K562 (cell line): ENCODE data around the gene NPR1.

ENCODE experiments used
- ELF4 ChIP-seq: fragments of 450-650 bp; formaldehyde crosslinking; IDR thresholded peaks from 2 replicates; pipeline ENCODE4 v1.4.0; 2022; ENCODE audit warnings: missing genetic modification characterization
- FOXA1 ChIP-seq: fragments of 450-650 bp; IDR thresholded peaks from 2 replicates; pipeline ENCODE4 v1.6.1; 2016; ENCODE audit warnings: mild to moderate bottlenecking, borderline replicate concordance
- POLR2A ChIP-seq: fragments of 450-650 bp; conservative IDR thresholded peaks from 2 replicates; pipeline ENCODE4 v1.6.1; 2016
- POLR2AphosphoS5 ChIP-seq: IDR thresholded peaks from 2 replicates; pipeline ENCODE4 v1.6.1; 2011; ENCODE audit warnings: mild to moderate bottlenecking, low read depth, low read length, moderate library complexity; ENCODE audit not compliant: control insufficient read depth, insufficient read depth
- REST ChIP-seq, 2 experiments: fragments of 450-650 bp; formaldehyde crosslinking in 1 of 2; IDR thresholded peaks; 2 replicates each; pipeline versions ENCODE4 v1.4.0 to v1.6.1; 2014 to 2020; ENCODE audit warnings: mild to moderate bottlenecking in 2 of 2, borderline replicate concordance in 1 of 2, low read depth in 1 of 2
- TF ChIP-seq, protein P1 (sequence below): IDR thresholded peaks from 2 replicates; pipeline ENCODE4 v1.6.1; 2016; ENCODE audit warnings: missing genetic modification characterization, missing compliant biosample characterization

DNA sequence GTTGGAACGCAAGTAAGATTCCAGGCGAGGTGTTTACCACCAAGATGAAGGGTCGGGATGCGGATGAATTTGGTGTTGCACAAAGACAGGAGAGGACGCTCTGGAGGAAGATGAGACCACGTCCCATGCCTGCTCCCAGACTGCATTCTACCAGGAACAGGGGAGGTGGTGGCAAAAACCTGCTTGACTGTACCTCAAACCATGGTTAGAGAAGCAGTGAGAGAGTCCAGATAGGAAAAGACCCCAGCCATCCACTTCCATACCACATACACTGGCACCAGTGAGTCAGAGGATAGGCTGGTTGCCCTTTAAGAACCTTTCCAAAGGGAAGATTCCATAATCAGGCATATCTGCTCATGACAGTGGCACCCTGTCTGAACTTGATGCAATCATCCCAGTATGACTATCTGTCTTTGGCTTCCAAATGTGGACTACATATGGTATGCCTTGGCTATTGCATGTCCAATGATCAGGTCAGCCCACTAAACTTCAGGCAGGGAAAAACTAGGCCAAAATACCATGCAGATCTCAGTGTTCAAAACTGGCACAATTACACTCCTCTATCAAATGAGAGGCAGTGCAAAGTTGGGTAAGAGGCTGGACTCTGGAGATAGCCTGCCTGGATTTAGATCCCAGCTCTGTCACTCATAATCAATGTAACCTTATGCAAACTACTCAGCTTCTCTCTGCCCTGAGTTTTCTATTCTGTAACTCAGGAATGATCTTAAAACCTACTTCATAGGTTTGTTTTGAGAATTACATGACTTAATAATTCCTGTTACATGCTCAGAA, 20.6 kb downstream of the NPR1 start:
- TF ChIP-seq, protein P1, sequence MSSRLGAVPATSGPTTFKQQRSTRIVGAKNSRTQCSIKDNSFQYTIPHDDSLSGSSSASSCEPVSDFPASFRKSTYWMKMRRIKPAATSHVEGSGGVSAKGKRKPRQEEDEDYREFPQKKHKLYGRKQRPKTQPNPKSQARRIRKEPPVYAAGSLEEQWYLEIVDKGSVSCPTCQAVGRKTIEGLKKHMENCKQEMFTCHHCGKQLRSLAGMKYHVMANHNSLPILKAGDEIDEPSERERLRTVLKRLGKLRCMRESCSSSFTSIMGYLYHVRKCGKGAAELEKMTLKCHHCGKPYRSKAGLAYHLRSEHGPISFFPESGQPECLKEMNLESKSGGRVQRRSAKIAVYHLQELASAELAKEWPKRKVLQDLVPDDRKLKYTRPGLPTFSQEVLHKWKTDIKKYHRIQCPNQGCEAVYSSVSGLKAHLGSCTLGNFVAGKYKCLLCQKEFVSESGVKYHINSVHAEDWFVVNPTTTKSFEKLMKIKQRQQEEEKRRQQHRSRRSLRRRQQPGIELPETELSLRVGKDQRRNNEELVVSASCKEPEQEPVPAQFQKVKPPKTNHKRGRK (tag), result no peak
- TF ChIP-seq POLR2AphosphoS5 (no peak), POLR2A (no peak), FOXA1 (no peak), ELF4 (CRISPR knock-in tag) (no peak), REST (IDR thresholded peaks at IDR 0.05; ENCODE audit: borderline replicate concordance) (no peak), REST (CRISPR knock-in tag; IDR thresholded peaks at IDR 0.05; ENCODE audit: low read depth) (no peak)
